GM18870 (cell line): ENCODE results near the gene EEF1E1.

Experiments
- ATAC-seq: cut with Tn5 transposase; IDR thresholded peaks from one replicate; pipeline ENCODE4 v1.9.1; 2021; ENCODE audit warnings: moderate library complexity; ENCODE audit not compliant: unreplicated experiment

EEF1E1 gene

GRCh38 chr6:8088886-8089285 is 13.5 kb downstream of the EEF1E1 start:
- no peak for ATAC-seq

- no peak for ATAC-seq
Observed at GRCh38 chr6:8087870-8088754, 14.2 kb downstream of the EEF1E1 start.

GRCh38 chr6:8086755-8087306 is 15.5 kb downstream of the EEF1E1 start:
- no peak for ATAC-seq

GRCh38 chr6:8085053-8085511 is 17.3 kb downstream of the EEF1E1 start:
- no peak for ATAC-seq

- ATAC-seq = no peak
Observed at GRCh38 chr6:8084586-8084985, 17.8 kb downstream of the EEF1E1 start.

GRCh38 chr6:8082954-8083858 is 19.1 kb downstream of the EEF1E1 start:
- ATAC-seq = no peak

- ATAC-seq = no peak
Observed at GRCh38 chr6:8082572-8082953, 19.8 kb downstream of the EEF1E1 start.

GRCh38 chr6:8080362-8081151 is 21.8 kb downstream of the EEF1E1 start:
- ATAC-seq = no peak

GRCh38 chr6:8079126-8079525 is 23.2 kb downstream of the EEF1E1 start:
- ATAC-seq = no peak

- ATAC-seq = no peak
Observed at GRCh38 chr6:8077991-8078390, 24.4 kb downstream of the EEF1E1 start.

GRCh38 chr6:8075704-8076103 is 26.6 kb downstream of the EEF1E1 start:
- ATAC-seq = no peak

GRCh38 chr6:8075185-8075584 is 27.2 kb downstream of the EEF1E1 start:
- no peak for ATAC-seq

GRCh38 chr6:8074213-8074612 is 28.1 kb downstream of the EEF1E1 start:
- no peak for ATAC-seq

GRCh38 chr6:8073758-8074157 is 28.6 kb downstream of the EEF1E1 start:
- no peak for ATAC-seq

GRCh38 chr6:8070718-8071117 is 31.6 kb downstream of the EEF1E1 start:
- no peak for ATAC-seq

- ATAC-seq = no peak
Observed at GRCh38 chr6:8069631-8070284, 32.6 kb downstream of the EEF1E1 start.

GRCh38 chr6:8069151-8069550 is 33.2 kb downstream of the EEF1E1 start:
- ATAC-seq = no peak

- no peak for ATAC-seq
Observed at GRCh38 chr6:8066108-8066507, 36.2 kb downstream of the EEF1E1 start.

- peak; percentile 62 for ATAC-seq
Observed at GRCh38 chr6:8065519-8065911, 36.8 kb downstream of the EEF1E1 start.
